B cell (primary cell): Measurements from ENCODE around the gene MRPS26. TPM values are rescaled to one million over a fixed set of nuclear protein-coding genes. Genes with fewer than 3 reads are reported as not detected.
A peak's percentile ranks its signal among the peaks of the same experiment; 100 is the strongest.

ENCODE experiments used
- ATAC-seq: fragments of 200-7000 bp; cut with Tn5 transposase; one replicate; pipeline ENCODE4 v1.10.0; 2021; ENCODE audit warnings: low read depth, mild to moderate bottlenecking, moderate number of reproducible peaks, moderate library complexity
- CTCF ChIA-PET: fragments of 350-600 bp; sonication (Branson Sonifier 250); formaldehyde crosslinking; loops from one replicate; lab custom pipeline; 2021; ENCODE audit warnings: antibody characterized with exemption, inconsistent platforms; lab: Charles Lee
- POLR2A ChIA-PET: fragments of 350-600 bp; sonication (Branson Sonifier 250); formaldehyde crosslinking; loops from one replicate; lab custom pipeline; 2021; ENCODE audit warnings: antibody characterized with exemption; lab: Charles Lee
- DNase-seq: peaks from one replicate; pipeline ENCODE4 v3.0.0; 2013
- H2AFZ ChIP-seq: 2 replicates; pipeline ENCODE4 v1.6.1; 2012; ENCODE audit warnings: mild to moderate bottlenecking, low read depth, low read length; ENCODE audit not compliant: insufficient read depth, poor library complexity, severe bottlenecking
- H3K27ac ChIP-seq, 2 donors: 1 replicate in 1 of 2; 2 replicates in 1 of 2; pipeline ENCODE4 v1.5.1; 2012 to 2013; ENCODE audit warnings: low read length in 2 of 2, mild to moderate bottlenecking in 2 of 2, moderate library complexity in 1 of 2
- H3K27me3 ChIP-seq, 4 experiments: fragments of 200-600 bp in 1 of 4; sonication (generic) in 1 of 4; replicated peaks in 1 of 4; 1 replicate in 2 of 4; 2 replicates in 2 of 4; pipeline versions ENCODE4 v1.6.1 to v1.7.0; 2013 to 2016; ENCODE audit warnings: low read length in 3 of 4, mild to moderate bottlenecking in 2 of 4, mixed read lengths in 1 of 4, moderate library complexity in 1 of 4; ENCODE audit not compliant: insufficient read depth in 4 of 4, control insufficient read depth in 3 of 4; ENCODE audit errors: control extremely low read depth in 1 of 4
- H3K36me3 ChIP-seq, 2 experiments: replicated peaks in 1 of 2; 1 replicate in 1 of 2; 2 replicates in 1 of 2; pipeline versions ENCODE4 v1.6.1 to v1.7.1; 2013; ENCODE audit warnings: low read length in 1 of 2; ENCODE audit not compliant: insufficient read depth in 2 of 2, control insufficient read depth in 1 of 2; ENCODE audit errors: control extremely low read depth in 1 of 2, extremely low read depth in 1 of 2
- H3K4me1 ChIP-seq, 2 donors: fragments of 200-600 bp in 1 of 2; sonication (generic) in 1 of 2; 1 replicate in 1 of 2; 2 replicates in 1 of 2; pipeline versions ENCODE4 v1.5.1 to v1.6.1; 2013 to 2017; ENCODE audit warnings: low read length in 2 of 2; ENCODE audit not compliant: control insufficient read depth in 2 of 2, insufficient read depth in 2 of 2
- H3K4me2 ChIP-seq: replicated peaks from 2 replicates; pipeline ENCODE3; 2012; ENCODE audit warnings: mild to moderate bottlenecking, low read depth, low read length; ENCODE audit not compliant: poor library complexity, severe bottlenecking
- H3K4me3 ChIP-seq, 5 experiments: fragments of 200-600 bp in 1 of 5; sonication (generic) in 1 of 5; 1 replicate in 3 of 5; 2 replicates in 2 of 5; pipeline versions ENCODE4 v1.5.1 to v1.7.0; 2011 to 2016; ENCODE audit warnings: low read length in 4 of 5, mild to moderate bottlenecking in 4 of 5, low read depth in 2 of 5, control low read depth in 1 of 5, moderate library complexity in 1 of 5; ENCODE audit not compliant: insufficient read depth in 1 of 5; ENCODE audit errors: control extremely low read depth in 1 of 5, extremely low read depth in 1 of 5
- H3K79me2 ChIP-seq: fragments of 200-600 bp; sonication (generic); one replicate; pipeline ENCODE4 v1.6.0; 2016; ENCODE audit warnings: low read length; ENCODE audit not compliant: control insufficient read depth, insufficient read depth
- H3K9ac ChIP-seq: fragments of 200-600 bp; sonication (generic); 2 replicates; pipeline ENCODE4 v1.6.1; 2017; ENCODE audit warnings: mild to moderate bottlenecking, low read length, moderate library complexity
- H3K9me3 ChIP-seq, 3 donors: one replicate each; pipeline versions ENCODE4 v1.6.1 to v1.7.1; 2013; ENCODE audit warnings: low read length in 2 of 3; ENCODE audit not compliant: control insufficient read depth in 2 of 3, insufficient read depth in 1 of 3; ENCODE audit errors: control extremely low read depth in 1 of 3
- H4K20me1 ChIP-seq: 2 replicates; pipeline ENCODE4 v1.6.0; 2012; ENCODE audit warnings: mild to moderate bottlenecking, low read length; ENCODE audit not compliant: insufficient read depth, control insufficient read depth, poor library complexity, severe bottlenecking
- H3K27ac Mint-ChIP-seq: one replicate; pipeline ENCODE4 v1.8.0; 2021; ENCODE audit warnings: mixed read lengths
- H3K27me3 Mint-ChIP-seq: one replicate; pipeline ENCODE4 v1.8.0; 2021; ENCODE audit warnings: mixed read lengths
- H3K4me1 Mint-ChIP-seq: one replicate; pipeline ENCODE4 v1.8.0; 2021; ENCODE audit warnings: mixed read lengths
- H3K4me3 Mint-ChIP-seq: one replicate; pipeline ENCODE4 v1.8.0; 2021; ENCODE audit warnings: mixed read lengths
- H3K9me3 Mint-ChIP-seq: one replicate; pipeline ENCODE4 v1.8.0; 2022; ENCODE audit warnings: mixed read lengths; ENCODE audit not compliant: insufficient read depth
- EZH2 ChIP-seq: IDR thresholded peaks from 2 replicates; pipeline ENCODE4 v1.6.1; 2012; ENCODE audit warnings: borderline replicate concordance, low read depth, mild to moderate bottlenecking, moderate library complexity, low read length; ENCODE audit not compliant: insufficient read depth, poor library complexity, severe bottlenecking
- WGBS: methylation state at CpG from one replicate; pipeline ENCODE4 v1.1.5; 2013; ENCODE audit warnings: missing lambda C conversion rate; ENCODE audit not compliant: insufficient coverage; 5-methylcytosine and 5-hydroxymethylcytosine counted together
- intact Hi-C: fragments of 100-400 bp; cut with micrococcal nuclease; formaldehyde crosslinking; loops from one replicate; pipeline ENCODE4 v1.10.0; 2022
- polyA plus RNA-seq: library from polyadenylated mRNA; depleted of rRNA; stranded (reverse); fragments of >200 nt; gene quantifications from 2 replicates; pipeline ENCODE4 v1.2.3, GENCODE V29; 2012
- total RNA-seq, 2 donors: library from RNA; stranded (reverse); fragments of 120-200 nt in 1 of 2; gene quantifications; 1 replicate in 1 of 2; 2 replicates in 1 of 2; pipeline versions ENCODE4 v1.2.3 to v1.2.4, GENCODE V29; 2013 to 2022
- TF ChIP-seq, protein P1 (sequence below): fragments of 200-600 bp; IDR thresholded peaks from one replicate; pipeline ENCODE4 v1.8.0; 2022; ENCODE audit warnings: antibody characterized with exemption, mild to moderate bottlenecking

MRPS26 gene
- total and polyA plus RNA-seq, 2 donors (not counting 1 experiment from before 2014, with no cell fraction given): 35.9 to 37.5 TPM

DNA sequence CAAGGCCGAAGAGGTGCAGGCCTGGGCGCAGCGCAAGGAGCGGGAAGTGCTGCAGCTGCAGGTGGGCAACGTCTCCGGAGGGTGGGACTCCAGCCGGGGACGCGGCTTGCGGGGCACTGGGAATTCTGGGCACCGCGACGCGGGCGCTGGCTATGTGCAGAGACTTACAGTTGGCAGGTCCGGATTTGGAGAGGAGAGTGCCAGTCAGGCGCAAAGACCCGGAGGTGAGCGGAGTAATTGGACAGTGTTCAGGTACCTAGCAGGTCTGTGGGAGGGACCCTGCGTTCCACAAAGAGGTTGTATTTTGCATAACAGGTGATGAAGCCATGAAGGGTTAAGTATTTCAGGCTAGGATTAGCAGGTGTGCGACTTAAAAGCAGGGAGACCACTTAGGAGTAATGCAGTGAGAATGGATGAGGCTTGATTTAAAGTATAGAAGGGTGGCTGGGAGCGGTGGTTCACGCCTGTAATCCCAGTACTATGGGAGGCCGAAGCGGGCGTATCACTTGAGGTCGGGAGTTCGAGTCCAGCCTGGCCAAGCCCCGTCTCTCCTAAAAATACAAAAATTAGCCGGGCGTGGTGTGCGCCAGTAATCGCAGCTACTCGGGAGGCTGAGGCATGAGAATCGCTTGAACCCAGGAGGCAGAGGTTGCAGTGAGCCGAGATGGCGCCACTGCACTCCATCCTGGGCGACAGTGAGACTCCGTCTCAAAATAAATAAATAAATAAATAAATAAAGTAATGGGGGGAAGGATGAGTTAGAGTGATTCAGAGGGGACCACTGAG lies 1.0 kb downstream of the MRPS26 start:
- H3K4me1 Mint-ChIP-seq: peaks cover 15% of the 10 kb centered on the region
- no peaks in the 10 kb centered on the region for H3K9me3 ChIP-seq
- no peak for DNase-seq
- peaks cover 17% of the 10 kb centered on the region for H3K79me2 ChIP-seq
- ChIA-PET POLR2A (no interaction called here), CTCF (no interaction called here)
- 43% methylated on average over 35 of the region's 39 CpGs for WGBS
- H3K4me3 ChIP-seq: peak overlapping the region; percentile 3 to 89 (median 82)
- H3K9me3 Mint-ChIP-seq: no peaks in the 10 kb centered on the region
- peak overlapping the region in 1 of 2 donors; percentile 88 for H3K27ac ChIP-seq
- peak overlapping the region; percentile 56 for H3K27ac Mint-ChIP-seq
- TF ChIP-seq, protein P1, sequence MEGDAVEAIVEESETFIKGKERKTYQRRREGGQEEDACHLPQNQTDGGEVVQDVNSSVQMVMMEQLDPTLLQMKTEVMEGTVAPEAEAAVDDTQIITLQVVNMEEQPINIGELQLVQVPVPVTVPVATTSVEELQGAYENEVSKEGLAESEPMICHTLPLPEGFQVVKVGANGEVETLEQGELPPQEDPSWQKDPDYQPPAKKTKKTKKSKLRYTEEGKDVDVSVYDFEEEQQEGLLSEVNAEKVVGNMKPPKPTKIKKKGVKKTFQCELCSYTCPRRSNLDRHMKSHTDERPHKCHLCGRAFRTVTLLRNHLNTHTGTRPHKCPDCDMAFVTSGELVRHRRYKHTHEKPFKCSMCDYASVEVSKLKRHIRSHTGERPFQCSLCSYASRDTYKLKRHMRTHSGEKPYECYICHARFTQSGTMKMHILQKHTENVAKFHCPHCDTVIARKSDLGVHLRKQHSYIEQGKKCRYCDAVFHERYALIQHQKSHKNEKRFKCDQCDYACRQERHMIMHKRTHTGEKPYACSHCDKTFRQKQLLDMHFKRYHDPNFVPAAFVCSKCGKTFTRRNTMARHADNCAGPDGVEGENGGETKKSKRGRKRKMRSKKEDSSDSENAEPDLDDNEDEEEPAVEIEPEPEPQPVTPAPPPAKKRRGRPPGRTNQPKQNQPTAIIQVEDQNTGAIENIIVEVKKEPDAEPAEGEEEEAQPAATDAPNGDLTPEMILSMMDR: no peak
- no peak for TF ChIP-seq EZH2
- peak overlapping the region; percentile 95 for H3K4me3 Mint-ChIP-seq
- peak overlapping the region; percentile 85 for H3K9ac ChIP-seq
- H4K20me1 ChIP-seq: peaks cover 20% of the 10 kb centered on the region
- peak overlapping the region; percentile 93 for H3K4me2 ChIP-seq
- H3K36me3 ChIP-seq: peaks cover 0 to 19% of the 10 kb centered on the region in 2 experiments
- no peaks in the 10 kb centered on the region for H3K27me3 Mint-ChIP-seq
- ATAC-seq: no peak
- H3K4me1 ChIP-seq: peaks cover 11 to 17% of the 10 kb centered on the region in 2 donors
- H2AFZ ChIP-seq: peak overlapping the region; percentile 91
- intact Hi-C loops: loop anchor here (2.0 to 10.0 kb wide), 4 partner anchors 158 to 720 kb away; partner anchors contain the start of genes ADISSP, ATRN, DDRGK1 and PTPRA
- H3K27me3 ChIP-seq: no peaks in the 10 kb centered on the region
